K562 (cell line): ENCODE data around the gene STARD6. TPM values are rescaled to one million over a fixed set of nuclear protein-coding genes. Genes with fewer than 3 reads are reported as not detected.

Source experiments
- ATAC-seq: fragments of 200-7000 bp; cut with Tn5 transposase; 3 replicates; pipeline ENCODE4 v1.9.1; 2020; ENCODE audit warnings: moderate library complexity
- BruUV-seq: library from RNA; stranded (reverse); fragments of 400-500 nt; replicated peaks from 2 replicates; lab custom pipeline; 2021; lab: Mats Ljungman, UMichigan
- CTCF ChIA-PET: fragments of 300-600 bp; formaldehyde crosslinking; extraction: SDS; loops from one replicate; lab custom pipeline; 2021; ENCODE audit warnings: low intra/inter-chr PET ratio; lab: Yijun Ruan, JAX
- POLR2A ChIA-PET: fragments of 300-600, 350-650 bp; sonication (Branson Sonifier 250); formaldehyde crosslinking; extraction: SDS; loops from one replicate; lab custom pipeline; 2021; ENCODE audit warnings: antibody characterized with exemption, inconsistent platforms; lab: Yijun Ruan, JAX
- DNase-seq, 4 experiments: peaks; one replicate each; pipeline versions ENCODE4 v3.0.0 to v3.0.0-alpha.2; 2011 to 2018; ENCODE audit warnings: low spot score in 3 of 4, mixed read lengths in 3 of 4; ENCODE audit errors: extremely low read depth in 1 of 4
- FAIRE-seq: peaks from 2 replicates; lab custom pipeline; 2011; peaks lifted over from hg19 to GRCh38; lab: Jason Lieb, UNC
- H2AFZ ChIP-seq: 2 replicates; pipeline ENCODE4 v1.6.0; 2011; ENCODE audit warnings: low read depth, low read length, control low read depth, inconsistent platforms
- H3K27ac ChIP-seq: fragments of 200-600 bp; 3 replicates; pipeline ENCODE4 v1.8.0; 2011; ENCODE audit warnings: low read depth, mild to moderate bottlenecking, control low read depth, inconsistent platforms, low read length, moderate library complexity, mixed read lengths; ENCODE audit errors: extremely low read depth
- H3K27me3 ChIP-seq, 2 experiments: fragments of 300-600 bp in 1 of 2; 2 replicates in 1 of 2; 3 replicates in 1 of 2; pipeline versions ENCODE4 v1.6.0 to v1.8.0; 2011; ENCODE audit warnings: inconsistent platforms in 2 of 2, low read length in 2 of 2, mild to moderate bottlenecking in 1 of 2, mixed read lengths in 1 of 2, moderate library complexity in 1 of 2; ENCODE audit not compliant: control insufficient read depth in 2 of 2, insufficient read depth in 2 of 2
- H3K36me3 ChIP-seq: fragments of 300-600 bp; 3 replicates; pipeline ENCODE4 v1.8.0; 2011; ENCODE audit warnings: mild to moderate bottlenecking, low read length, inconsistent platforms; ENCODE audit not compliant: control insufficient read depth, insufficient read depth
- H3K4me1 ChIP-seq, 2 experiments: fragments of 200-600 bp in 1 of 2; replicated peaks in 1 of 2; 2 replicates in 1 of 2; 3 replicates in 1 of 2; pipeline versions ENCODE4 v1.5.1 to v1.8.0; 2011; ENCODE audit warnings: inconsistent platforms in 2 of 2, low read length in 2 of 2, mild to moderate bottlenecking in 1 of 2, mixed read lengths in 1 of 2, moderate library complexity in 1 of 2; ENCODE audit not compliant: control insufficient read depth in 2 of 2, insufficient read depth in 2 of 2
- H3K4me2 ChIP-seq: 2 replicates; pipeline ENCODE4 v1.6.1; 2011; ENCODE audit warnings: low read length, control low read depth, inconsistent platforms, mixed read lengths; ENCODE audit not compliant: insufficient read depth
- H3K4me3 ChIP-seq: fragments of 200-600 bp; sonication (generic), shearing (Covaris generic); 2 replicates; pipeline ENCODE4 v1.5.1; 2016; ENCODE audit warnings: control low read depth, inconsistent platforms
- H3K79me2 ChIP-seq: fragments of 200-600 bp; 3 replicates; pipeline ENCODE4 v1.8.0; 2011; ENCODE audit warnings: low read length, inconsistent platforms; ENCODE audit not compliant: control insufficient read depth, insufficient read depth
- H3K9ac ChIP-seq, 2 experiments: 2 replicates each; pipeline versions ENCODE4 v1.6.0 to v1.6.1; 2011; ENCODE audit warnings: low read depth in 2 of 2, low read length in 2 of 2, control low read depth in 1 of 2, inconsistent platforms in 1 of 2, mild to moderate bottlenecking in 1 of 2, mixed read lengths in 1 of 2; ENCODE audit not compliant: insufficient read depth in 1 of 2
- H3K9me1 ChIP-seq: one replicate; pipeline ENCODE4 v1.6.0; 2011; ENCODE audit warnings: inconsistent platforms, mild to moderate bottlenecking, low read length, moderate library complexity; ENCODE audit not compliant: control insufficient read depth, insufficient read depth
- H3K9me3 ChIP-seq: replicated peaks from 2 replicates; pipeline ENCODE4 v1.5.1; 2011; ENCODE audit warnings: low read depth, low read length, inconsistent platforms; ENCODE audit not compliant: control insufficient read depth, insufficient read depth
- H4K20me1 ChIP-seq: replicated peaks from 2 replicates; pipeline ENCODE4 v1.6.1; 2011; ENCODE audit warnings: low read length, inconsistent platforms, mixed read lengths; ENCODE audit not compliant: control insufficient read depth, insufficient read depth
- CSDE1 ChIP-seq, 2 experiments: fragments of 450-650 bp; IDR thresholded peaks; 2 replicates each; pipeline ENCODE4 v1.6.1; 2016; ENCODE audit warnings: mild to moderate bottlenecking in 1 of 2
- DPF2 ChIP-seq: fragments of 450-650 bp; IDR thresholded peaks from 2 replicates; pipeline ENCODE4 v1.6.1; 2016
- ETV1 ChIP-seq: fragments of 450-650 bp; conservative IDR thresholded peaks from 2 replicates; pipeline ENCODE4 v1.6.1; 2016; ENCODE audit warnings: missing genetic modification characterization, control low read depth, low read depth, missing compliant biosample characterization
- IRF2 ChIP-seq: sonication (generic); formaldehyde crosslinking; IDR thresholded peaks from 2 replicates; pipeline ENCODE4 v1.8.1; 2022; ENCODE audit warnings: mild to moderate bottlenecking, missing genetic modification reagents
- JUN ChIP-seq, 2 experiments: sonication (generic) in 1 of 2; formaldehyde crosslinking in 1 of 2; IDR thresholded peaks; 2 replicates each; pipeline versions ENCODE4 v1.6.1 to v1.8.0; 2012 to 2022; ENCODE audit warnings: borderline replicate concordance in 2 of 2, mild to moderate bottlenecking in 2 of 2, improper control_type of control experiment in 1 of 2, low read depth in 1 of 2, low read length in 1 of 2, missing genetic modification reagents in 1 of 2
- POLR2AphosphoS5 ChIP-seq: IDR thresholded peaks from 2 replicates; pipeline ENCODE4 v1.6.1; 2011; ENCODE audit warnings: mild to moderate bottlenecking, low read depth, low read length, moderate library complexity; ENCODE audit not compliant: control insufficient read depth, insufficient read depth
- POLR3G ChIP-seq: IDR thresholded peaks from 2 replicates; pipeline ENCODE4 v1.6.1; 2011; ENCODE audit not compliant: insufficient read length, insufficient replicate concordance; ENCODE audit errors: extremely low read depth
- SAP30 ChIP-seq: fragments of 200-600 bp; sonication (generic); IDR thresholded peaks from 2 replicates; pipeline ENCODE4 v1.6.1; 2012; ENCODE audit warnings: borderline replicate concordance, low read depth, mild to moderate bottlenecking, moderate library complexity, low read length, control low read depth, inconsistent platforms; ENCODE audit not compliant: insufficient read depth, poor library complexity, severe bottlenecking
- SMAD3 ChIP-seq: fragments of 450-650 bp; formaldehyde crosslinking; conservative IDR thresholded peaks from 2 replicates; pipeline ENCODE4 v1.4.0; 2020; ENCODE audit warnings: mild to moderate bottlenecking
- ZNF212 ChIP-seq: fragments of 450-650 bp; formaldehyde crosslinking; IDR thresholded peaks from 2 replicates; pipeline ENCODE4 v1.4.0; 2020; ENCODE audit warnings: mild to moderate bottlenecking
- ZNF431 ChIP-seq: sonication (generic); formaldehyde crosslinking; IDR thresholded peaks from 2 replicates; pipeline ENCODE4 v1.8.0; 2022; ENCODE audit warnings: mild to moderate bottlenecking, missing genetic modification reagents
- WGBS: fragments of 100-300 bp; shearing (Covaris generic); methylation state at CpG from one replicate; pipeline ENCODE4 v1.1.6; 2016; ENCODE audit warnings: low coverage, mixed read lengths; ENCODE audit not compliant: insufficient coverage; ENCODE audit errors: missing lambda C conversion rate; 5-methylcytosine and 5-hydroxymethylcytosine counted together
- in situ Hi-C: fragments of 300-500 bp; cut with MboI; formaldehyde crosslinking; loops from 4 replicates; pipeline ENCODE4 v1.15.0; 2018; ENCODE audit warnings: inconsistent platforms, mixed read lengths
- intact Hi-C: fragments of 100-400 bp; cut with micrococcal nuclease; formaldehyde crosslinking; loops from 2 replicates; pipeline ENCODE4 v1.14.2; 2022
- polyA plus RNA-seq, 8 experiments: library from polyadenylated mRNA; depleted of rRNA in 4 of 8; stranded (reverse) in 5 of 8; unstranded in 3 of 8; fragments of >200 nt; fragmentation: Nextera tagmentation in 2 of 8; fragmentation: Illumina TruSeq in 1 of 8; extraction: Ambion mirVana in 2 of 8; extraction: Trizol in 1 of 8; gene quantifications; 2 replicates each; pipeline versions ENCODE4 v1.2.1 to v1.2.3, GENCODE V29; 2011 to 2014; ENCODE audit warnings: inconsistent platforms in 1 of 8, missing spikeins in 1 of 8
- total RNA-seq, 7 experiments: library from RNA; depleted of rRNA in 6 of 7; stranded (reverse); fragments of >200 nt in 6 of 7; fragmentation: Illumina TruSeq in 2 of 7; extraction: Trizol in 2 of 7; gene quantifications; 2 replicates each; pipeline versions ENCODE4 v1.2.1 to v1.2.3, GENCODE V29; 2011 to 2021; ENCODE audit warnings: low replicate concordance in 1 of 7

STARD6 gene
- total and polyA plus RNA-seq, 9 of the 15 experiments (the other 6 are each of a cell fraction or from before 2014, with no cell fraction given), result 0.11 to 0.15 TPM; not detected in 7

DNA sequence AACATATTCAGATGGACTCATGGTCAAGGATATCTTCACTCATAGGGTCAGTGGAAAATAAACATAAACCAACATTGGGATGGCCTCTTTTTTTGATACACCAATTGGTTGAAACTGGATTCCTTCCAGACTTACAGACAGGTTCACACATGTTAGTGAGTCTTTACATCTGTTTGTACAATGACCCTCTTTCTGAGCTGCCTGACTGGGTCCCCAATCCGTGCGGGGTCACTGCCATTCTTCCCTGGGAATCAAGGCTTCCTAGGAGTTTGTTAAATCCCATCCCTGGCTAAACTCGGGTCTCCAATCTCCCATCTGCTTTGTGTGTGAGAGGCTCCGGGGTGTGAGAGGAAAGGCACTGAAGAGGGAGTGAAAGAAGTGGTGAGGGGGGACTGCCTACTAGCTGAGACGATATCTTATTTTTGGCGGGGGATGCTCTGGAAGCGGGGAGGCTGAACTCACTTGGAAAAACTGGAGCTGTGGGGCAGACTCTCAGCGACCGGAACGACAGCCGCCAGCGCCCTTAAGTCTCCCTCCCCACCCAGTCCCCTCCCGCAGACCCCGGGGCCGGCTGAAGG lies 487 bp downstream of the STARD6 start:
- DNase-seq (no peak), ATAC-seq (peak; percentile 58; the same call in 2 of the 3 replicates), FAIRE-seq (no peak)
- Histone ChIP-seq H3K9me3 (no peaks in the 10 kb centered on the region; the same call in 1 of the 2 replicates), H3K9me1 (no peaks in the 10 kb centered on the region), H3K9ac (peak overlapping the region; percentile 84 to 98), H3K4me3 (peak overlapping the region; percentile 83), H3K27me3 (no peaks in the 10 kb centered on the region), H2AFZ (peak overlapping the region; percentile 89), H3K79me2 (peaks cover 23% of the 10 kb centered on the region), H3K27ac (peak overlapping the region; percentile 84), H3K36me3 (peaks cover 16% of the 10 kb centered on the region; the same call in 1 of the 3 replicates), H3K4me1 (peaks cover 2 to 7% of the 10 kb centered on the region in 2 experiments; a peak in 3 of 5 replicates), H3K4me2 (peak overlapping the region; percentile 90), H4K20me1 (no peaks in the 10 kb centered on the region)
- CTCF ChIA-PET, result no interaction called here
- intact Hi-C loops (loop anchor here (5.0 kb wide), 1 partner anchor 35 kb away; no protein-coding TSS in a partner anchor), in situ Hi-C loops (no loop called here)
- POLR2A ChIA-PET, result interaction anchor here (0.8 to 1.0 kb wide), 5 partner anchors 9 to 496 kb away, joined by 3 to 6 read pairs (median 3); no protein-coding TSS in a partner anchor
- TSS peak; percentile 85 for BruUV-seq
- WGBS, result 23% methylated on average over 3 of the region's 15 CpGs
- 0 out of 2 replicates have a peak, but pooled peaks have one; percentile 20 for TF ChIP-seq ETV1 (tag)
- 0 out of 4 replicates have a peak, but pooled peaks of 1 of the 2 experiments have one; percentile 15 for TF ChIP-seq CSDE1 (IDR thresholded peaks at IDR 0.05)
- no peak for TF ChIP-seq ZNF431
- TF ChIP-seq ZNF212 (CRISPR knock-in tag), result no peak

DNA sequence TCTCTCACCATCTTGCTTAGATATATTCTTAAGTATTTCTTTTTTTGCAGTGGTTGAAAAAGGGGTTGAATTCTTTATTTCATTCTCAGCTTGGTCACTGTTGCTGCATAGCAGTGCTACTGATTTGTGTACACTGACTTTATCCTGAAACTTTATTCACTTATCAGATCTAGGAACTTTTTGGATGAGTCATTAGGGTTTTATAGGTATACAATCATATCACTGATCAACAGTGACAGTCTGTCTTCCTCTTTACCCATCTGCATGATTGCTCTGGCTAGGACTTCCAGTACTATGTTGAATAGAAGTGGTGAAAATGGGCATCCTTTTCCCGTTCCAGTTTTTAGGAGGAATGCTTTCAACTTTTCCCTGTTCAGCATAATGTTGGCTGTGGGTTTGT lies 6.5 kb downstream of the STARD6 start:
- Histone ChIP-seq H3K4me2 (no peak overlapping the region), H4K20me1 (no peaks in the 10 kb centered on the region), H3K4me3 (no peak overlapping the region), H3K79me2 (no peaks in the 10 kb centered on the region), H3K9me3 (no peaks in the 10 kb centered on the region; the same call in 1 of the 2 replicates), H3K36me3 (no peaks in the 10 kb centered on the region), H2AFZ (no peak overlapping the region), H3K4me1 (no peaks in the 10 kb centered on the region), H3K27ac (no peak overlapping the region), H3K9ac (no peak overlapping the region), H3K27me3 (no peaks in the 10 kb centered on the region), H3K9me1 (no peaks in the 10 kb centered on the region)
- WGBS, result 0% methylated on average over 1 of the region's 1 CpG
- BruUV-seq, result no TSS peak
- in situ Hi-C loops, result no loop called here
- ChIA-PET POLR2A (no interaction called here), CTCF (no interaction called here)
- ATAC-seq (no peak), DNase-seq (no peak), FAIRE-seq (no peak)
- intact Hi-C loops, result no loop called here
- TF ChIP-seq SAP30 (no peak), POLR3G (no peak), JUN (IDR thresholded peaks at IDR 0.05; ENCODE audit: borderline replicate concordance, low read depth, low read length) (no peak), JUN (CRISPR knock-in tag; IDR thresholded peaks at IDR 0.05; ENCODE audit: borderline replicate concordance) (no peak), SMAD3 (CRISPR knock-in tag) (no peak), POLR2AphosphoS5 (no peak), DPF2 (no peak), IRF2 (CRISPR knock-in tag) (no peak)
